Right atrium auricular region (tissue), 2 donors: Measurements from ENCODE around the gene CRACDL. TPM values are rescaled to one million over a fixed set of nuclear protein-coding genes. Genes with fewer than 3 reads are reported as not detected.

Experiments
- DNase-seq: peaks from one replicate; pipeline ENCODE4 v3.0.0-alpha.2; 2019; ENCODE audit warnings: low spot score
- H3K27ac ChIP-seq, 2 donors: fragments of 200-600 bp; sonication (generic); 1 replicate in 1 of 2; 2 replicates in 1 of 2; pipeline ENCODE4 v1.5.1; 2016 to 2019
- H3K27me3 ChIP-seq, 2 donors: fragments of 200-600 bp; sonication (generic); one replicate each; pipeline versions ENCODE4 v1.5.1 to v1.6.0; 2017 to 2019
- H3K36me3 ChIP-seq: fragments of 200-600 bp; sonication (generic); one replicate; pipeline ENCODE4 v1.5.1; 2016
- H3K4me1 ChIP-seq, 2 donors: fragments of 200-600 bp; sonication (generic); one replicate each; pipeline versions ENCODE4 v1.5.1 to v1.6.0; 2017 to 2019
- H3K4me3 ChIP-seq, 2 donors: fragments of 200-600 bp; sonication (generic); 1 replicate in 1 of 2; 2 replicates in 1 of 2; pipeline ENCODE4 v1.5.1; 2017 to 2019; ENCODE audit warnings: mild to moderate bottlenecking in 1 of 2, moderate library complexity in 1 of 2
- H3K9me3 ChIP-seq, 2 donors: fragments of 200-600 bp; sonication (generic); one replicate each; pipeline ENCODE4 v1.5.1; 2019
- CTCF ChIP-seq, 2 donors: fragments of 200-600 bp; sonication (generic); IDR thresholded peaks; one replicate each; pipeline ENCODE4 v1.5.1; 2019; ENCODE audit warnings: antibody characterized with exemption in 2 of 2
- total RNA-seq, 2 donors: library from RNA; depleted of rRNA; stranded (reverse); fragments of >200 nt; gene quantifications; one replicate each; pipeline ENCODE4 v1.1.0, GENCODE V29; 2016

Gene CRACDL
- total RNA-seq, 2 donors from 2014 or later: 5.3 to 7.4 TPM

DNA sequence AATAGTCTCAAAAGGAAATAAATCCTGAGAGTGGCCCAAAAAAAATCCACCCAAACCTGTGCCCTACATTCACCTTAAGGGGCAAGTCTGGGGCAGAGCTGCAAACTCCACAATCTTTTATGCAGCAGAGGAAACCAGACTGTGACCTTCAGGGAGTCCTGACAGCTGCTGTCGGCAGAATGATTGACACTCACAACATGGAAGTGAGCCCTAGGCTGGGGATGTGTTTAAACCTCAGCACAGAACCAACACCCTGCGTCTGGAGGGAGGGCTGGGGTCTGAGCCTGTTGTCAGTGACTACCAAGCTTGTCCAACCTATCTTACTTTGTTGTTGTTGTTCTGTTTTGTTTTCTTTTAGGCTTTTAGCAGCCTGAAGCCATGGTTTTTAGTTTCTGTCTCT lies 39.6 kb downstream of the CRACDL start:
- DNase-seq: peak; percentile 43

GRCh38 chr2:98895901-98896300 lies 40.1 kb downstream of the CRACDL start:
- Histone ChIP-seq H3K4me3 (no peak overlapping the region), H3K36me3 (no peaks in the 10 kb centered on the region), H3K27me3 (no peaks in the 10 kb centered on the region), H3K27ac (no peak overlapping the region), H3K4me1 (no peaks in the 10 kb centered on the region), H3K9me3 (no peaks in the 10 kb centered on the region)
- no peak for TF ChIP-seq CTCF (IDR thresholded peaks at IDR 0.05)
- DNase-seq: peak; percentile 48

More for the DNA sequence above, 39.6 kb downstream of the CRACDL start:
- Histone ChIP-seq H3K4me1 (no peaks in the 10 kb centered on the region), H3K9me3 (no peaks in the 10 kb centered on the region), H3K27me3 (no peaks in the 10 kb centered on the region), H3K36me3 (no peaks in the 10 kb centered on the region), H3K4me3 (no peak overlapping the region), H3K27ac (no peak overlapping the region)
- no peak for TF ChIP-seq CTCF (IDR thresholded peaks at IDR 0.05)

GRCh38 chr2:98895221-98895620 lies 40.8 kb downstream of the CRACDL start:
- Histone ChIP-seq H3K27ac (no peak overlapping the region), H3K27me3 (no peaks in the 10 kb centered on the region), H3K4me1 (no peaks in the 10 kb centered on the region), H3K9me3 (peaks cover 0 to 5% of the 10 kb centered on the region in 2 donors), H3K36me3 (no peaks in the 10 kb centered on the region), H3K4me3 (no peak overlapping the region)
- no peak for DNase-seq
- no peak for TF ChIP-seq CTCF (IDR thresholded peaks at IDR 0.05)

GRCh38 chr2:98894331-98895000 lies 41.6 kb downstream of the CRACDL start:
- Histone ChIP-seq H3K27ac (no peak overlapping the region), H3K9me3 (peaks cover 0 to 11% of the 10 kb centered on the region in 2 donors), H3K4me1 (no peaks in the 10 kb centered on the region), H3K27me3 (no peaks in the 10 kb centered on the region), H3K36me3 (no peaks in the 10 kb centered on the region), H3K4me3 (no peak overlapping the region)
- no peak for DNase-seq
- no peak for TF ChIP-seq CTCF (IDR thresholded peaks at IDR 0.05)

- H3K4me1 ChIP-seq: no peaks in the 10 kb centered on the region
- TF ChIP-seq CTCF (IDR thresholded peaks at IDR 0.05): no peak
- H3K27me3 ChIP-seq: no peaks in the 10 kb centered on the region
- no peak for DNase-seq
- H3K36me3 ChIP-seq: no peaks in the 10 kb centered on the region
- H3K9me3 ChIP-seq: peaks cover 0 to 11% of the 10 kb centered on the region in 2 donors
- H3K27ac ChIP-seq: no peak overlapping the region
- no peak overlapping the region for H3K4me3 ChIP-seq
Observed at GRCh38 chr2:98893911-98894321, 42.1 kb downstream of the CRACDL start.

- Histone ChIP-seq H3K4me3 (no peak overlapping the region), H3K27ac (no peak overlapping the region), H3K4me1 (no peaks in the 10 kb centered on the region), H3K36me3 (no peaks in the 10 kb centered on the region), H3K27me3 (no peaks in the 10 kb centered on the region), H3K9me3 (peaks cover 0 to 17% of the 10 kb centered on the region in 2 donors)
- no peak for TF ChIP-seq CTCF (IDR thresholded peaks at IDR 0.05)
- no peak for DNase-seq
Observed at GRCh38 chr2:98892871-98893270, 43.2 kb downstream of the CRACDL start.
